GM12892 (cell line): ENCODE data around the gene NPHP4.

Experiments used
- DNase-seq: peaks from one replicate; pipeline ENCODE4 v3.0.0; 2011; ENCODE audit not compliant: insufficient read length
- FAIRE-seq: peaks from 2 replicates; lab custom pipeline; 2011; peaks lifted over from hg19 to GRCh38; lab: Jason Lieb, UNC
- POLR2A ChIP-seq: IDR thresholded peaks from 2 replicates; pipeline ENCODE4 v1.6.1; 2011; ENCODE audit warnings: low read depth, low read length, control low read depth
- POLR2AphosphoS5 ChIP-seq: IDR thresholded peaks from 2 replicates; pipeline ENCODE4 v1.6.1; 2011; ENCODE audit warnings: low read depth, low read length, control low read depth
- TAF1 ChIP-seq: IDR thresholded peaks from 2 replicates; pipeline ENCODE4 v1.6.1; 2011; ENCODE audit warnings: low read depth, mild to moderate bottlenecking, control low read depth, low read length, borderline replicate concordance

The NPHP4 gene

DNA sequence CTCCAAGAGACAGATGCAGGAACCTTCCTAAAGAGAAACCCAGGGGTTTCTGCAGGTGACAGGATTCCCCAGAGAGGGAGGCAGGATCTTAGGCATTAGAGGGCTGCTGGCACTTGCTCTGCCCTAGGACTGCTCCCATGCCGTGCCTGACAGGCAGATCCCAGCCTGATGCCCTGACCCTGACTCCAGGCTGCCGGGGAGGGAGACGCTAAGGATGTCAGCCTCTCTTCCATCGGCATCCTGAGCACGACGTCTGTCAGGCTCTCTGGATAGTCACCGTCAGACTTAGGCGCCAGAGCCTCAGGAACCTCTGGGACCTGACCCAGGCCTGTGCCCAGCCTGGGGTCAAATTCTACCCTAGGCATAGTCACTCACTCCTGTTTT is 157.1 kb downstream of the NPHP4 start:
- FAIRE-seq (no peak), DNase-seq (no peak)
- TF ChIP-seq POLR2A (no peak), TAF1 (no peak), POLR2AphosphoS5 (no peak)

DNA sequence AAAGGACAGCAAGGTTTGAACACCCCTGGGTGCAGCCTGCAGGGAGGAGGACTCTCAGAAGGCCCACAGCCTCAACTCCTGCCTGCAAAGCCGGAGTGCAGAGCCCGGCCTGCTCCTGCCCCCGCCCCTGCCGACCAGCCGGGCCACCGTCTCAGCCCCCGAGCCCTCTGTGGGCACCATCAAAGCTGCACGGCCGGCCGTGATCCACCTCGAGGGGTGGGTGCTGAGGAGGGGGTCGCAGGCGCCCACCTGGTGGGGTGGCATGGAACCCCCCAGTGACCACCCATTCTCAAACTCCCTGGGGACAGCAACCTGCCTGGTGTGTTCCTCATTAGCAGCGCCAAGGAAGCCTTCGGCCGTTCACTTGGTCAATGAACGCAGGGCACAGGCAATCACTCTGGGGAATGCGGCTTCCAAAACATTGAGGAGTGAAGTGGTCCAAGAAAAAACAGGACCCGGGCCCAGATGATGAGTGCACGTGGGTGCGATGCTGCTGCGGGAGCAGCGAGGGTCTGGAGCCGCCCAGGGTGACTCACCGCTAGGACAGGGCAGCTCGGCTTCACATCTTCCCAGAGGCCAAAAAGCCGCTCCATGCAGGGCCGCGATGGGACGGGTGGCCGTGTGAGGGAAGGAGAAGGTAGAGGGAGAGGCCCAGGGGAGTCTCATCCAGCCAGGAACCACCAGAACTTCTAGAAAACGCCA is 157.6 kb downstream of the NPHP4 start:
- DNase-seq (no peak), FAIRE-seq (no peak)
- TF ChIP-seq POLR2A: no peak

DNA sequence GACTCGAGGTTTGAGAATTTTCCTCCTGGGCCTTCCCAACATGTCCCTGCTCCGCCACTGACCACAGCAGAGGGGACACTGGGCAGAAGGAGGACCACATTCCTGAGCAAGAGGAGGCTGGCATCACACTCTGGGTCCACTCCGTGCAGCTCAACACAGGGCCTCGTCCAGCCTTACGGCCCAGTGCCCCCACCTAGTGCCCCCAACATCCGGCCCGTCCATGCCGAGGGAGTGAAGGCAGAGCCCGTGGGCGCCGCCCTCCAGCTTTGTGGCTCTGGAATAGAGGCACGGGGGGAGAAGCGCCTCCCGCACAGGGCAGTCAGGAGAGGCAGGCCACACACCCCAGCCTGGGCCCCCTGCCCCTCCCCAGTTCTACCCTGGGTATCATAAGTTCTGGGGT is 158.3 kb downstream of the NPHP4 start:
- no peak for FAIRE-seq
- no peak for TF ChIP-seq TAF1
- TF ChIP-seq POLR2A: no peak
- no peak for TF ChIP-seq POLR2AphosphoS5
- no peak for DNase-seq

DNA sequence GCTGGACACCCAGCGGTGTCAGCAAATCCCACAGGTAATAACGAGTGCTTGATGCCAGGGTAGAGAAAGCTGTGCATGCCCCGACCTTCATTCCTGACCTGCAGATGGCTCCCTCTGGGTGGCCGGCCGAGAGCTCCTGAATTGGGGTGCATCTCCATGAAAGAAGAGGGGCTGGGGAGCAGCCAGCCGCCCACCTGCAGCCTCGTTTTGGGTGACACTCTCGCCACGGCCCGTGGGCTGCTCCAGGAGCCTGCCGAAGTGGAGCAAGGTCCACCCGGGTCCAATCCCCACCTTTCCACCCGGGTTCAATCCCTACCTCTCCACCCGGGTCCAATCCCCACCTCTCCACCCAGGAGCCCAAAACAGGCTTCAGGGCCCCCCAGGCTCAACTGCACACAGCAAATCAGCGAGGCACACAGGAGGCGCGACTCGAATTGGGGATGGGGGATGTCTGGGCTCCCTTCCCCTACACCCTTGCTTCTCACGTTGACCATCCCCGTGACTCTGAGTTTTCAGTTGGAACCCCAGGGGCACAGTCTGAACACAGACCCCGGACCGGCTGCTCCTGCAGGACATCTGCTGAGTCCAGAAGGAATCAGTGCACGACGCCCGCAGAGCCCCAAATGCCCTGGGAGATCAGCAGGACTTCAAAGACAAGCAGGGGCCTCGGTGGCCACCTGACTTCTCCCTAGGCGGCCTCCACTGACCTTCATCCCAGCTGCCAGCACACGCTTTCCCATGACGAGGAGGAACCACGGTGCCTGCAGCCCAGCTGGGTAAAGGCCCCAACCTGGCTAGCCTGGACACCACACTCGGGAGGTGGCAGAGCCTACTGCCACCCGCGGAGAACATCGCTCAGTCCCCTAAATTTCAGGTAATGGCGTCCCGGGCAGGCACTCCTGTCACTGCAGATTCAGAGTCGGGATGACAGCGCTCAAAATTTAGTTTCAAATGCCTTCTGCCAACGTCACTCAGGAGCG is 159.0 kb downstream of the NPHP4 start:
- TF ChIP-seq POLR2A (no peak), TAF1 (no peak), POLR2AphosphoS5 (no peak)
- DNase-seq: no peak
- no peak for FAIRE-seq

DNA sequence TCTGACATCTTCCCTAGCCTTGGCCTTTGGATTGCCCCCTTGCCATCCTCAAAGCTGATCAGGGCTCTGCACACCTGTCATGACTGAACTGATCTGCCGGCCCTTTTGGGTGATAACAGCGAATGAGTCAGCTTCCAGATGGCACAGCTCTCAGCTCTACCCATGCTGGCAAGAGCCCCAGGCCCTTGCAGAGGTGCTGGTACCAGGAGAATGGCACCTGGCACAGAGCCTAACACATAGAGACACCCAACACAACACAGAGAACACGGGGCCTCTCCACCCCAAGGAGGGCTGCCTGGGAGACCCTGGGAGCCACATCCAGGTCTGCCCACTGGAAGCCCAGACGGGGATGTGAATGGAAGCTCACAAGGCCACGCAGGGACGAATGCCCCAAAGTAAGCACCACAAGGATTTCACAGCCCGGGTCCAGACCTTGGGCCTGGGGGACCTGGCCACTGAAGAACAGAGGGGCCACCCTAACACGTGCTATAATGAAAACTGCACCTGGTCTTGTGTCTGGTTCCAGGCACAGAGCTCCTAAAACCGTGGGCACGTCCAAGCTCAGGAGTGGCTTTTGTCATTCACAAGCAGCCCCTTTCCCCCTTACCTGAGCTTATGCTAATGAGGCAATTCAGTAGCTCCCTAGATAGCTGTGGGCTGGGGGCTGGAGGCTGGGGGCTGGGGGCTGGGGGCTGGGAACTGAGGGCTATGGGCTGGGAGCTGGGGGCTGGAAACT is 160.5 kb downstream of the NPHP4 start:
- DNase-seq (no peak), FAIRE-seq (no peak)
- no peak for TF ChIP-seq POLR2AphosphoS5
- TF ChIP-seq POLR2A: no peak

DNA sequence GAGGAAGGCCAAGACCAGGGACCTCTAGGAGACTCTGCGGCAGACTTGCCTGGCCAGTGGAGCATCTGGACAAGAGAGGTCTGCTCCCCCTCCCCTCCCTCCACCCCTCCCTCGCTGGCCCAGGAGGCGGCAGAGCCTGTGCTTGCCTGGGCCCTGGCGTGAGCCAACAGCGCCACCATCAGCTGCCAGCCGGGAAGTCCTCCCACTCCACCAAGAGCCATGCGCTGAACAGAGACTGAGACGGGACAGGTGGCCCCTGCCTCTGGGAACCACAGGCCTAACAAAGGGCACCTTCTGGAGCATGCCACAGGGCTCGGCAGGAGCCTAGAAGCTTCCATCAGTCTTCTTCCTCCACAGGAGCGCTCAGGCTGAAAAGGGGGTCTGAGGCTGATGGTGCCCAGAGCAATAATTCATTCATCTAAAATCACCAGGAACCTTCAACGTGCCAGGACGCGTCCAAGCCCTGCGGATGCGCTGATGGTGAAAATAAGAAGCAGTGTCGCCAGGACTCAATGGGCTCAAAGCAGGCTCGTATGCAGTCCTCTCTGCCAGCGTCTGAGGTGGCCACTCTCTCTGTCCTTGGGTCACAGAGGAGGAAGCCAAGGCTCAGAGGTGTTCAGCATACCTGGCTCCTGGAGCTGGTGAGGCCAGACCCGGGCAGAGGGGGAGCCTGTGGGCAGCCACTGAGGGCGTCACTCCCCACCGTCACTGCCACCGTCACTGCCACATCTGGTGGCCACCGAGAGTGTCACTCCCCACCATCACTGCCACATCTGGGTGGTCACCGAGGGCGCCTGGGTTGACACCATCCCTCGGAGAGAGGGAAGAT is 161.2 kb downstream of the NPHP4 start:
- no peak for FAIRE-seq
- DNase-seq: no peak
- TF ChIP-seq POLR2AphosphoS5: no peak
- TF ChIP-seq POLR2A: no peak
- no peak for TF ChIP-seq TAF1

DNA sequence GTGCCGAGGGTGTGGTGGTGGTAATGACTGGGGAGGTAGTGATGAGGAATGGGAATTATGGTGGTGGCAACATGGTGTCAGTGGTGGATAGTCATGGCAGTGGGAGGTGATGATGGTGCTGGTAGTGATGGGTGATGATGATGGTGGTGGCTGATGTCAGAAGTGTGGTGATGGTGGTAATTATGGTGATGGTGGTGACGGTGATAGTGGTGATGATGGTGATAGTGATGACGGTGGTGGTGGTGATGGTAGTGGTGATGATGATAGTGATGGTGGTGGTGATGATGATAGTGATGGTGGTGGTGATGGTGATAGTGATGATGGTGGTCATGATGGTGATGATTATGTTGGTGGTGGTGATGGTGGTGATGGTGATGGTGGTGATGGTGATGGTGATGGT is 162.8 kb downstream of the NPHP4 start:
- FAIRE-seq (no peak), DNase-seq (no peak)
- no peak for TF ChIP-seq POLR2AphosphoS5
- no peak for TF ChIP-seq TAF1
- no peak for TF ChIP-seq POLR2A

DNA sequence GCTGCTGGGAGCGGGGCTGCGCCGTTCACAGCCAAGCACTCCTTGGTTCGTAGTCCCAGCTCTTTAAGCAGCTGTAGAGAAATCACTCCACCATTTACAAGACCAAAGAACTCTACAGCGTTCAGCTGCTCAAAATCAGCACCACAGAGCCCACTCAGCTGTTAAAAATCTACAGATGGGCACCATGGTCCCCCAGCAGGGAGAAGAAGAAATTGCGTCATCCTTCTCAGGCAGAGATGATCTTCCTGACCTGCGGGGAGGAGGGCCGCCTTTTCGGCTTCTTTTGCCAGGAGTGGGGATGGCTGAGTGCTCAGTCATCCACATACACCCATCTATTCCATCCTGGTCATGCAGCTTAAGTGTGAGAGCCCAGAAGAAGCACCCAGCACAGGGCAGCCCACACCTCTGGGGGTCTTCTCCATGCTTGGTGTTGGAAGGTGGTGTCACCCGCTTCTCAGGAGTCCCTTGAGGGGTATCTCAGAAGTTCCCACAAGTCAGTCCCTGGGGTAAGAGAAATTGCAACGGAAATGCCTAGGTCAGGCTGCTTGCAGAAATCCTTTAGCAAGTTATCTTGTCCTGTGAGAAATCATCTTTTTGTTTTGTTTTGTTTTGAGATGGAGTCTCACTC is 163.8 kb downstream of the NPHP4 start:
- TF ChIP-seq POLR2A (no peak), POLR2AphosphoS5 (no peak), TAF1 (no peak)
- FAIRE-seq (no peak), DNase-seq (no peak)

DNA sequence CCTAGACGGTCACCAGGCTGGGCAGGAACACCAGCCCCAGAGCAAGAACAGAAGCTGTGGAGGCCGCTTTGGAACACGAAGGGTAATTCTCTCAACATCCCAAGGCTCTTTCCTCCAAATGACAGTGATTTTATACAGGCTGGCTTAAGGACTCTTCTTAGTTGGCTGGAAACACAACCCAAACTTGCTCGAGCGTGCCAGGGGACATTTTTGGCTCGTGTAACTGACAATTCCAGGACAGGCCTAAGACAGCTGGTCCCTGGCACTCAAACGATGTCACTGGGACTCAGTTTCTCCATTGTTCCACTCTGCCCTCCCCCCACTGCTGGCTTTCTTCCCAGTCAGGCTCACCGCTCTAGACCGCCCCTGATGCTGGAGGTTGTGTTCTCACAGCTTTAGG is 164.7 kb downstream of the NPHP4 start:
- FAIRE-seq: no peak
- TF ChIP-seq POLR2A: no peak
- no peak for TF ChIP-seq TAF1
- TF ChIP-seq POLR2AphosphoS5: no peak
- DNase-seq: no peak

DNA sequence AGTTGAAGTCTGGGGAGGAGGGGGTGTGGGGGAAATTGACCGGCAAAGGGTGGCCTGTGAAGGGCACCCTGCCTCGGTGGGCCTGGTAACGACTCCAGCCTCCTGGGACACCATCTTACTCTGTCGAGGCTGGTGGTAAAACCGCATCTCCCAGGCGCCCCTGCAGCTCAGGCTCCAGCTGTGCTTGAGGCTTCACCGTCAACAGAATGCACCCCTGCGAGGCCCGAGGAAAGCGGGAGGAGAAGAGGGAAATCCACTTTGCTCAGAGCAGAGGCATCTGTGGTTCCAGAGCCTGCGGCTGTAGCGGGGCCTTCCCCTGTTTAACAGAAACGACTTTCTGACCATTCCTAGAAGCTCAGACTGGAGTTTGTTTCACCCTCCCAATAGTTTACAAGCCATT is 165.6 kb downstream of the NPHP4 start:
- FAIRE-seq (no peak), DNase-seq (no peak)
- TF ChIP-seq TAF1 (no peak), POLR2AphosphoS5 (no peak), POLR2A (no peak)
